NCI-H2227 (cell line): ENCODE data around the gene AAGAB.
A peak's percentile ranks its signal among the peaks of the same experiment; 100 is the strongest.
"Not testable (repeated sequence)": the region's sequence is repeated elsewhere in the genome, so short reads cannot be mapped to it uniquely, and the experiment has no call there.

Experiments
- DNase-seq: peaks from one replicate; lab custom pipeline; 2025; ENCODE audit not compliant: unreplicated experiment; lab: John Stamatoyannopoulos, UW

The AAGAB gene

GRCh38 chr15:67253549-67254237 lies 768 bp downstream of the AAGAB start:
- DNase-seq = peak; percentile 26

- DNase-seq = no peak
These were observed 1.4 kb downstream of the AAGAB start for GRCh38 chr15:67253101-67253500.

- no peak for DNase-seq
These were observed 3.1 kb downstream of the AAGAB start for GRCh38 chr15:67251318-67251717.

- DNase-seq = no peak
These were observed 4.6 kb downstream of the AAGAB start for GRCh38 chr15:67249830-67250229.

GRCh38 chr15:67248011-67248505 lies 6.4 kb downstream of the AAGAB start:
- DNase-seq = no peak

- DNase-seq = not testable (repeated sequence)
These were observed 7.9 kb downstream of the AAGAB start for GRCh38 chr15:67246606-67247005.

- DNase-seq = no peak
These were observed 9.4 kb downstream of the AAGAB start for GRCh38 chr15:67244971-67245478.

- DNase-seq = no peak
These were observed 11.8 kb downstream of the AAGAB start for GRCh38 chr15:67242708-67243111.

GRCh38 chr15:67241132-67241855 lies 13.2 kb downstream of the AAGAB start:
- no peak for DNase-seq

- peak; percentile 49 for DNase-seq
These were observed 14.0 kb downstream of the AAGAB start for GRCh38 chr15:67240235-67241131.

GRCh38 chr15:67232591-67232990 lies 21.9 kb downstream of the AAGAB start:
- no peak for DNase-seq

GRCh38 chr15:67230504-67230903 lies 24.0 kb downstream of the AAGAB start:
- DNase-seq = no peak

GRCh38 chr15:67228286-67228685 lies 26.2 kb downstream of the AAGAB start:
- no peak for DNase-seq

- DNase-seq = no peak
These were observed 26.6 kb downstream of the AAGAB start for GRCh38 chr15:67227846-67228245.

GRCh38 chr15:67227431-67227830 lies 27.0 kb downstream of the AAGAB start:
- DNase-seq = no peak

GRCh38 chr15:67225336-67225735 lies 29.1 kb downstream of the AAGAB start:
- DNase-seq = no peak

- DNase-seq = no peak
These were observed 29.6 kb downstream of the AAGAB start for GRCh38 chr15:67224889-67225288.

GRCh38 chr15:67219288-67219687 lies 35.2 kb downstream of the AAGAB start:
- DNase-seq = no peak

GRCh38 chr15:67218428-67218827 lies 36.0 kb downstream of the AAGAB start:
- no peak for DNase-seq

- DNase-seq = no peak
These were observed 37.6 kb downstream of the AAGAB start for GRCh38 chr15:67216859-67217258.

GRCh38 chr15:67215102-67215501 lies 39.4 kb downstream of the AAGAB start:
- no peak for DNase-seq
